Stomach (tissue), 9 donors: Measurements from ENCODE around the gene ELMO1. TPM values are rescaled to one million over a fixed set of nuclear protein-coding genes. Genes with fewer than 3 reads are reported as not detected.

Experiments used
- DNase-seq, 2 donors: peaks; one replicate each; pipeline versions ENCODE4 v3.0.0 to v3.0.0-alpha.2; 2013 to 2019
- H3K27ac ChIP-seq, 5 donors: fragments of 200-600 bp in 4 of 5; sonication (generic) in 4 of 5; one replicate each; pipeline ENCODE4 v1.5.1; 2013 to 2019; ENCODE audit warnings: mild to moderate bottlenecking in 1 of 5, moderate library complexity in 1 of 5
- H3K27me3 ChIP-seq, 3 donors: fragments of 200-600 bp; sonication (generic); one replicate each; pipeline ENCODE4 v1.5.1; 2017 to 2019; ENCODE audit warnings: mixed run types in 1 of 3
- H3K36me3 ChIP-seq, 4 donors: fragments of 200-600 bp; sonication (generic); 1 replicate in 3 of 4; 2 replicates in 1 of 4; pipeline ENCODE4 v1.5.1; 2016 to 2019
- H3K4me1 ChIP-seq, 4 donors: fragments of 200-600 bp; sonication (generic); one replicate each; pipeline ENCODE4 v1.5.1; 2016 to 2019
- H3K4me3 ChIP-seq, 4 donors: fragments of 200-600 bp; sonication (generic) in 3 of 4; one replicate each; pipeline ENCODE4 v1.5.1; 2016 to 2019; ENCODE audit warnings: mild to moderate bottlenecking in 1 of 4
- H3K9me3 ChIP-seq, 4 donors: fragments of 200-600 bp; sonication (generic); one replicate each; pipeline ENCODE4 v1.5.1; 2016 to 2019
- CTCF ChIP-seq, 7 experiments: fragments of 450-650 bp in 4 of 7; fragments of 200-600 bp in 3 of 7; sonication (generic) in 3 of 7; IDR thresholded peaks; one replicate each; pipeline ENCODE4 v1.5.1; 2016 to 2019; ENCODE audit warnings: antibody characterized with exemption in 7 of 7, control low read depth in 2 of 7, mild to moderate bottlenecking in 1 of 7
- EP300 ChIP-seq: sonication (generic); formaldehyde crosslinking; IDR thresholded peaks from one replicate; pipeline ENCODE4 v1.6.1; 2017; ENCODE audit warnings: antibody characterized with exemption
- POLR2A ChIP-seq, 4 donors: fragments of 450-650 bp; IDR thresholded peaks; one replicate each; pipeline ENCODE4 v1.6.1; 2016; ENCODE audit warnings: antibody characterized with exemption in 4 of 4, control low read depth in 2 of 4, mild to moderate bottlenecking in 1 of 4, moderate library complexity in 1 of 4
- POLR2AphosphoS5 ChIP-seq, 3 donors: sonication (generic); formaldehyde crosslinking; IDR thresholded peaks; one replicate each; pipeline ENCODE4 v1.6.1; 2016; ENCODE audit warnings: antibody characterized with exemption in 3 of 3
- WGBS, 5 donors: extraction: QIAGEN DNeasy Blood & Tissue Kit in 3 of 5; methylation state at CpG; one replicate each; pipeline versions ENCODE4 v1.1.5 to v1.1.7; 2013 to 2018; 5-methylcytosine and 5-hydroxymethylcytosine counted together
- intact Hi-C: fragments of 100-400 bp; cut with DNase I; formaldehyde crosslinking; loops from one replicate; pipeline ENCODE4 v1.15.1; 2023; ENCODE audit warnings: low total_unique reads
- polyA plus RNA-seq, 3 donors: library from polyadenylated mRNA; stranded (reverse); fragments of 200-250 nt; gene quantifications; one replicate each; pipeline ENCODE4 v1.2.3, GENCODE V29; 2013
- total RNA-seq, 5 donors: library from RNA; depleted of rRNA; stranded (reverse); fragments of >200 nt; gene quantifications; one replicate each; pipeline versions ENCODE4 v1.1.0 to v1.2.3, GENCODE V29; 2014 to 2016
- donor health status: healthy with polysubstance abuse.
- donor health status: Bipolar disorder and iron deficiency.
- donor health status: healthy.

ELMO1 gene
- total and polyA plus RNA-seq, 8 donors, result 4.1 to 117 (median 44.8) TPM

- 69 to 78% (median 74%) methylated on average over 32 of the region's 32 CpGs for WGBS, 5 donors
- Histone ChIP-seq H3K9me3 (no peaks in the 10 kb centered on the region), H3K27me3 (no peaks in the 10 kb centered on the region), H3K36me3 (no peaks in the 10 kb centered on the region), H3K27ac (peak overlapping the region in 4 of 5 donors; percentile 55 to 73 (median 65)), H3K4me3 (peak overlapping the region; percentile 14 to 40 (median 28)), H3K4me1 (peaks cover 0 to 43% (median 16%) of the 10 kb centered on the region in 4 donors)
- TF ChIP-seq POLR2AphosphoS5 (IDR thresholded peaks at IDR 0.05) (no peak), CTCF (IDR thresholded peaks at IDR 0.05) (peak in 1 of 7 experiments; percentile 29)
- DNase-seq, result peak in 1 of 2 donors; percentile 38
- intact Hi-C loops, result no loop called here
These were observed 95.4 kb downstream of the ELMO1 start for GRCh38 chr7:37352974-37353948.

GRCh38 chr7:37352251-37352880 lies 96.3 kb downstream of the ELMO1 start:
- Histone ChIP-seq H3K4me1 (peaks cover 0 to 43% (median 16%) of the 10 kb centered on the region in 4 donors), H3K27ac (peak overlapping the region in 2 of 5 donors; percentile 69 to 73), H3K27me3 (no peaks in the 10 kb centered on the region), H3K36me3 (no peaks in the 10 kb centered on the region), H3K9me3 (no peaks in the 10 kb centered on the region), H3K4me3 (peak overlapping the region in 2 of 4 donors; percentile 38 to 40)
- intact Hi-C loops, result no loop called here
- no peak for DNase-seq
- no peak for TF ChIP-seq POLR2A (IDR thresholded peaks at IDR 0.05)
- no peak for TF ChIP-seq EP300
- TF ChIP-seq POLR2AphosphoS5 (IDR thresholded peaks at IDR 0.05), result no peak
- TF ChIP-seq CTCF (IDR thresholded peaks at IDR 0.05), result no peak
- 76 to 88% (median 84%) methylated on average over 13 of the region's 13 CpGs for WGBS, 5 donors

GRCh38 chr7:37351716-37352115 lies 96.9 kb downstream of the ELMO1 start:
- H3K9me3 ChIP-seq, result no peaks in the 10 kb centered on the region
- DNase-seq, result no peak
- H3K4me3 ChIP-seq, result no peak overlapping the region
- H3K4me1 ChIP-seq, result peaks cover 0 to 43% (median 16%) of the 10 kb centered on the region in 4 donors
- H3K27ac ChIP-seq, result no peak overlapping the region
- TF ChIP-seq EP300 (no peak), CTCF (IDR thresholded peaks at IDR 0.05) (no peak), POLR2AphosphoS5 (IDR thresholded peaks at IDR 0.05) (no peak), POLR2A (IDR thresholded peaks at IDR 0.05) (no peak)
- 88 to 94% (median 93%) methylated on average over 4 of the region's 4 CpGs for WGBS, 5 donors
- no peaks in the 10 kb centered on the region for H3K27me3 ChIP-seq
- intact Hi-C loops, result no loop called here
- no peaks in the 10 kb centered on the region for H3K36me3 ChIP-seq

- WGBS, 5 donors, result 75 to 86% (median 80%) methylated on average over 8 of the region's 8 CpGs
- no peak for TF ChIP-seq EP300
- no peak for TF ChIP-seq CTCF (IDR thresholded peaks at IDR 0.05)
- no peak for TF ChIP-seq POLR2A (IDR thresholded peaks at IDR 0.05)
- no peak for TF ChIP-seq POLR2AphosphoS5 (IDR thresholded peaks at IDR 0.05)
- no peak for DNase-seq
- no peaks in the 10 kb centered on the region for H3K36me3 ChIP-seq
- no peak overlapping the region for H3K4me3 ChIP-seq
- peak overlapping the region in 2 of 5 donors; percentile 41 to 67 for H3K27ac ChIP-seq
- intact Hi-C loops, result no loop called here
- H3K4me1 ChIP-seq, result peaks cover 0 to 39% (median 14%) of the 10 kb centered on the region in 4 donors
- H3K9me3 ChIP-seq, result no peaks in the 10 kb centered on the region
- H3K27me3 ChIP-seq, result no peaks in the 10 kb centered on the region
These were observed 98.6 kb downstream of the ELMO1 start for GRCh38 chr7:37349979-37350590.
